ENCODE measurements around the gene COQ5. TPM values are rescaled to one million over a fixed set of nuclear protein-coding genes. Genes with fewer than 3 reads are reported as not detected.
A peak's percentile ranks its signal among the peaks of the same experiment; 100 is the strongest.

Gene COQ5
- total RNA-seq, 1 experiment from 2014 or later: 35.1 TPM

- POLR2A ChIA-PET: interaction anchor here (0.7 kb wide), 1 partner anchor 743 kb away, joined by 3 read pairs; no protein-coding TSS in a partner anchor
- TF ChIP-seq SMAD4 (CRISPR knock-in tag; IDR thresholded peaks at IDR 0.05) (no peak), E2F4 (CRISPR knock-in tag; IDR thresholded peaks at IDR 0.05; ENCODE audit: borderline replicate concordance, low read depth) (no peak), HMGXB4 (CRISPR knock-in tag; IDR thresholded peaks at IDR 0.05) (no peak), CBFB (CRISPR knock-in tag; IDR thresholded peaks at IDR 0.05; ENCODE audit: low read depth) (no peak), ZNF423 (CRISPR knock-in tag; IDR thresholded peaks at IDR 0.05) (no peak), ZSCAN18 (CRISPR knock-in tag; IDR thresholded peaks at IDR 0.05) (no peak), ZNF219 (CRISPR knock-in tag; IDR thresholded peaks at IDR 0.05; ENCODE audit: borderline replicate concordance) (no peak), TCF7 (CRISPR knock-in tag; IDR thresholded peaks at IDR 0.05; ENCODE audit: low read depth) (no peak), ZBTB21 (CRISPR knock-in tag; IDR thresholded peaks at IDR 0.05; ENCODE audit: borderline replicate concordance) (no peak)
- no peak overlapping the region for H3K4me3 Mint-ChIP-seq
- no peaks in the 10 kb centered on the region for H3K27me3 Mint-ChIP-seq (ENCODE audit: low read depth)
- peaks cover 15% of the 10 kb centered on the region for H3K36me3 Mint-ChIP-seq
- DNase-seq (ENCODE audit: low spot score) (no peak), ATAC-seq (no peak)
- no peaks in the 10 kb centered on the region for H3K9me3 Mint-ChIP-seq
- no peaks in the 10 kb centered on the region for H3K4me1 Mint-ChIP-seq
- H3K27ac Mint-ChIP-seq: no peak overlapping the region
- CTCF ChIA-PET: interaction anchor here (0.7 to 1.2 kb wide), 2 partner anchors 81 to 87 kb away, joined by 3 read pairs; no protein-coding TSS in a partner anchor
Measured at GRCh38 chr12:120544691-120545090, 15.7 kb upstream of the COQ5 start.

- no peak overlapping the region for H3K4me3 Mint-ChIP-seq
- DNase-seq (ENCODE audit: low spot score): no peak
- no peak for ATAC-seq
- H3K36me3 Mint-ChIP-seq: peaks cover 25% of the 10 kb centered on the region
- H3K27ac Mint-ChIP-seq: no peak overlapping the region
- H3K27me3 Mint-ChIP-seq (ENCODE audit: low read depth): no peaks in the 10 kb centered on the region
- CTCF ChIA-PET: no interaction called here
- POLR2A ChIA-PET: no interaction called here
- H3K9me3 Mint-ChIP-seq: no peaks in the 10 kb centered on the region
- TF ChIP-seq ZNF138 (CRISPR knock-in tag; conservative IDR thresholded peaks at IDR 0.05): no peak
- TF ChIP-seq ZNF121 (CRISPR knock-in tag; IDR thresholded peaks at IDR 0.05): peak; percentile 85
- H3K4me1 Mint-ChIP-seq: peaks cover 12% of the 10 kb centered on the region
Measured at GRCh38 chr12:120542166-120542565, 13.2 kb upstream of the COQ5 start.

GRCh38 chr12:120540445-120540844, 11.5 kb upstream of the COQ5 start:
- CTCF ChIA-PET: no interaction called here
- peaks cover 28% of the 10 kb centered on the region for H3K4me1 Mint-ChIP-seq
- POLR2A ChIA-PET: no interaction called here
- no peak for DNase-seq (ENCODE audit: low spot score)
- peak overlapping the region; percentile 70; the same call in 1 of the 2 replicates for H3K27ac Mint-ChIP-seq
- no peak overlapping the region for H3K4me3 Mint-ChIP-seq
- peaks cover 35% of the 10 kb centered on the region for H3K36me3 Mint-ChIP-seq
- no peaks in the 10 kb centered on the region for H3K27me3 Mint-ChIP-seq (ENCODE audit: low read depth)
- TF ChIP-seq NR2C2 (CRISPR knock-in tag; IDR thresholded peaks at IDR 0.05) (no peak), OVOL2 (CRISPR knock-in tag; IDR thresholded peaks at IDR 0.05; ENCODE audit: borderline replicate concordance) (no peak), ZNF416 (CRISPR knock-in tag; IDR thresholded peaks at IDR 0.05) (no peak), IRF2 (CRISPR knock-in tag; IDR thresholded peaks at IDR 0.05; ENCODE audit: borderline replicate concordance, low read depth) (no peak), NR3C1 (CRISPR knock-in tag; conservative IDR thresholded peaks at IDR 0.05; ENCODE audit: low read depth) (no peak), ZNF317 (CRISPR knock-in tag; IDR thresholded peaks at IDR 0.05; ENCODE audit: borderline replicate concordance, low read depth) (no peak), ATF6 (CRISPR knock-in tag; IDR thresholded peaks at IDR 0.05) (no peak), SMAD3 (CRISPR knock-in tag; IDR thresholded peaks at IDR 0.05; ENCODE audit: borderline replicate concordance) (no peak), ZNF219 (CRISPR knock-in tag; IDR thresholded peaks at IDR 0.05; ENCODE audit: borderline replicate concordance) (no peak), ZNF671 (CRISPR knock-in tag; IDR thresholded peaks at IDR 0.05) (no peak), ESRRA (CRISPR knock-in tag; IDR thresholded peaks at IDR 0.05; ENCODE audit: borderline replicate concordance) (no peak), NR1H2 (CRISPR knock-in tag; IDR thresholded peaks at IDR 0.05) (no peak), FOXJ3 (CRISPR knock-in tag; IDR thresholded peaks at IDR 0.05; ENCODE audit: borderline replicate concordance) (no peak), TP53 (CRISPR knock-in tag; IDR thresholded peaks at IDR 0.05) (no peak)
- no peak for ATAC-seq
- H3K9me3 Mint-ChIP-seq: no peaks in the 10 kb centered on the region
